IPS-18c (cell line): ENCODE results near the gene ARPC5.
"Not testable (repeated sequence)": the region's sequence is repeated elsewhere in the genome, so short reads cannot be mapped to it uniquely, and the experiment has no call there.

ENCODE experiments used
- H3K4me3 ChIP-seq: 2 replicates; pipeline ENCODE4 v1.7.0; 2013; ENCODE audit warnings: low read depth, mild to moderate bottlenecking, low read length, moderate library complexity; ENCODE audit not compliant: insufficient read depth
- H3K9me3 ChIP-seq: one replicate; pipeline ENCODE4 v1.6.1; 2013; ENCODE audit warnings: mild to moderate bottlenecking, low read length, moderate library complexity; ENCODE audit not compliant: control insufficient read depth, insufficient read depth

ARPC5 gene

DNA sequence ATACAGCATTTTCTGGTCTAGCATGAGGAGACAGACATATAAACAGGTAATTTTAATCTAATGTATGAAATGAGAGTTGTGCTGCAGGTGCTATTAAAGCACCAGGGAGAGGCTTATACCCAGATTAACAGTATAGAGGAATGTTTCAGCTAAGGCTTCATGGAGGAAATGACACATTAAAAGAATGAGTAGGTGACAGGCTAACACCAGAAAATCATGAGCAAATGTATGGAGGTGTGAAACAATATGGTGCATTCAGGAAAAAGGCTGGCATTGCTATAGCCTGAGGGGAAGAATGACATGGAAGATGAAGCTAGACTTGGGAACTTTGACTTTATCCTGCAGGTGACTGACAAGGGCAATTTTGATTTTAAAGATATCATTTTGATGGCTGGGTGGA, 7.0 kb downstream of the ARPC5 start:
- Histone ChIP-seq H3K9me3 (no peaks in the 10 kb centered on the region), H3K4me3 (no peak overlapping the region)

DNA sequence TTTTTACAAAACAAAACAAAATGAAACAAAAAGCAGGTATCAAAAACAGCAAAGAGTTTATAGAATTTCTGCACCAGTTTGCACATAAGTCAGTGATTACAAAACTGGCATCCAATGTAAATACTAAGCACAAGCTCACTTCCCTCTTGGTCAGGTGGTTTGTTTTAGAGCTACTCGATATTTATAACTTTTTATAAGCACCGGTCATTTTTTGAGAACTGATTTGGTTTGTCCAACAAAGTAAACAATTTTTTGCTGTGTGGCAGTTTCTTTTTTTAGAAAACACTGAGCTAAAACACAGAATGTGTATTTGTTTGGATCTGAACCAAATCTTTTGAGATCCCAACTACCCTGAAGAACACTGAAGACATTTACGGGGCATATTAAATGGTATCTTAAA, 9.3 kb downstream of the ARPC5 start:
- not testable (repeated sequence) for H3K4me3 ChIP-seq, H3K9me3 ChIP-seq

DNA sequence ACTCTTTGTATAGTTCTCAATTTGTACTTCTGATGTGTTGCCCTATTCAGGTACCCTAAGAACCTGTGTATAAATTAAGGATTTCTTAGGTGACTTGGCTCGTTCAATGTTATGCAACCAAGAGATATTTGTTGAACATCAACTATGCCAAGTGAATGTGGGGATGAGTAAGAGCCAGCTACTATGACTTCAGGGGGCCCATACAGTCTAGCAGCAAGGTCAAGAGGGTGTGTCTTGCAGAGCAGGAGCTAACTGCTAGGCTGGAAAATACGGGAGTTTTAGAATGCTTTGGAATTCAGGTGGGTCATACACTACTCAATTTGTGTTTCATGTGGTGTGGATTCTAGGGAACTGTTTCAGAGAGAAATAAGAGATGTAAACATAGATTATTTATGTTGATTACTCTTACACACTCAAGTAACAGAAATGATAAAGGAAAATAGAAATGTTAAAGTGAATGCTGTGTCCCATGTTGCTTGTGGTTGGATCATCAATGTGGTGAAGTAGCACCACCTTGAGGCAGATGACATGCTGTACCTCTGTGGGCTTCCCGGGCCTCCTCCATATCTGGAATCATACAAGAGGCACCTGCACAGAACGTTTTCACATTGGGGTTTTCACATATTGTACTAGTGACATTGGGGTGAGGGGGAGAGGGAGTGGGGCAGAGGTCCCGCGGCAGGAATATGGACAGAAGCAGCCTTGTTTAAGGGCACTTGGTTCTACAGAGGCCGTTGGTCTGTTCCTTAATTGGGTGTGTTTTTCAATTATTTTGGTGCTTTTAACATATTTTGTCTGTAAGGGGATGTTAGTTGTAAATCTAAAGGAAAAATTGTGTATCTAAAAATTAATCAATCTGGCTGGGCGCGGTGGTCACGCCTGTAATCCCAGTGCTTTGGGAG, 12.4 kb downstream of the ARPC5 start:
- Histone ChIP-seq H3K9me3 (no peaks in the 10 kb centered on the region), H3K4me3 (no peak overlapping the region)

DNA sequence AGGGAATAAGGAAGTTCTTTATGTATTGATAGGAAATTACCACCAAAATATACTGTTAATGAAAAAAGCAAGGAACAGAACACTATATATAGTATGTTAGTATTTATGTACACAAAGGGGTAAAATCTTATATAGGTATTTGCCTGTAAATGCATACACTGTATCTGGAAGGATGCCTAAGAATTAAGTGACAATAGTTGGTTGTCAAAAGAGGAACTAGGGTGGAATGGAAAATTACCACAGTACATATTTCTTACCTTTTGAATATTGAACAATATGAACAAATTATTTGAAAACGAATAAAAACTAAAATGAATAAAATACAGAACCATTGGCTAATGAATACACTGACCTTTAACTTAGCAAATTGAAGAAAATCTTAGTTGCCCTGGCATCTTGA, 13.6 kb downstream of the ARPC5 start:
- Histone ChIP-seq H3K4me3 (no peak overlapping the region), H3K9me3 (no peaks in the 10 kb centered on the region)

DNA sequence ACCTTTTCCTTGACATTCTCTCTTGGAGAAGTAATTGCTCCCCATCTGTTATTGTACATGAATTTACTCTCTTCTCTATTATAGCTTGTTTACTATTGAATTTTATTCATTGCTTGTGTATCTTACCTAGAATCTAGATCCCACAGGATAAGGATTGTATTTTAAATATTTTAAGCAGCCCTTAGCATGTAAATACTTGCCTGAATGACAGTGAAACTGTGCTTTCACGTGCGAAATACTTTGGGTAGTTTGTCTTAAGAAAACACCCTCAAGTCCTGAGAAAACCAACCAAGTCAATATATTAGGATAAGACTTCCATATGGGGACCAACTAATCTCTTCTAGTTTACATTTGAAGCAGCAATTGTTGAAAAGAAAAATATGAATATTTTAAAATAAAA, 15.3 kb downstream of the ARPC5 start:
- H3K4me3 ChIP-seq = no peak overlapping the region
- H3K9me3 ChIP-seq = no peaks in the 10 kb centered on the region

DNA sequence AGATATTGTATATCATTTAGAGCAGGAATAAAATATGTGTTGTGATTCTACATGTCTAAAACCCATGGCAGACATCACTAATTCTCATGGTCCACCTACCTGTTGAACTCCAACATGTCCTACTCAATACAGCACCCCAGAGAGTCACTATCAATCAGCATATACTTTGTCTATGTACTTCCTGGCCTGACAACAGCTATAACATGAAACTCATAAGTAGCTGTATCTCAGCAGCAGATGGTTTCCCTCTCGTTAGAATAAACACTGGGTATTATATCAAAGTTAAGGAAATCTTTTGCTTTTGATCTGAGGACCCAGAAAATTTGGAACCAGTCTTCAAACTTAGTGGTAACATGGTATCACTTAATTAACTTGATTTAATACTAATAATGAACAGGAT, 15.8 kb downstream of the ARPC5 start:
- H3K4me3 ChIP-seq = no peak overlapping the region
- no peaks in the 10 kb centered on the region for H3K9me3 ChIP-seq

DNA sequence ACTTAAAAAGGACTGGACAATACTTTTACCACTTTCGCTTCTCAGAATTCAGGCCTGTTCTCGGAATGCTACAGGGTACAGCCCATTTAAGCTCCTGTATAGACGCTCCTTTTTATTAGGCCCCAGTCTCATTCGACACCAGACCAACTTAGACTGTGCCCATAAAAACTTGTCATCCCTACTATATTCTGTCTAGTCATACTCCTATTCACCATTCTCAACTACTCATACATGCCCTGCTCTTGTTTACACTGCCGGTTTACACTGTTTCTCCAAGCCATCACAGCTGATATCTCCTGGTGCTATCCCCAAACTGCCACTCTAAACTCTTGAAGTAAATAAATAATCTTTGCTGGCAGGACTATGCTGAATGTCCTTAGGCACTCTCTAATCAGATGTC, 17.4 kb downstream of the ARPC5 start:
- not testable (repeated sequence) for H3K4me3 ChIP-seq, H3K9me3 ChIP-seq

DNA sequence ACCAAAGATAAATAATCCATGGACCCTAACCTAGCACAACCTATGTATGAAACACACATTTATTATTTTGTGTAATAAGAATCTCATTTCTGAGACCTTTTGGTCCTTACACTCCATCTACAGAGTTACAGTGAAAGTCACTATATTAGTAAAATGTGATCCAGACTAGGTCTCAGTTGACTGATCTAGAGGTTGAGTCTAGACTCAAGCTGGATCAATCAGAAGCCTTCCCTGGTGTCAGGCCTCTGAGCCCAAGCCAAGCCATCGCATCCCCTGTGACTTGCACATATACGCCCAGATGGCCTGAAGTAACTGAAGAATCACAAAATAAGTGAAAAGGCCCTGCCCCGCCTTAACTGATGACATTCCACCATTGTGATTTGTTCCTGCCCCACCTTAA, 22.6 kb downstream of the ARPC5 start:
- H3K9me3 ChIP-seq, H3K4me3 ChIP-seq: not testable (repeated sequence)

DNA sequence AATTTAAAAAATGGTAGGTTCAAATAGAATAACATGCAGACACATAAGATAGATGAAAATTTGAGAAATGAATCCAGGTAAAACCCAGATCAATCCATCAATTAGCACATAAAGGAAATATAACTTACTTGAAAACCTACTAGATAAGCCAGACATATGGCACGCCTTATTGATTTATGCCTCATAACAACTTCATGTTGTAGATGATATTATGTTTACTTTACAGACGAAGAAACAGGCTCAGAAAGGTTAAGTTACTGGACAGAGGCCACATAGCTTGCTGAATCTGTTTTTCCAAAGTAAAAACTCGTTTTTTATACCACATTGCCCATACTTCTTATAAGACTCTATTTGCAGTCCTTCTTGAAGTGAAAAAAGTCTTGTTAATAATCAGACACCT, 23.2 kb downstream of the ARPC5 start:
- Histone ChIP-seq H3K4me3 (no peak overlapping the region), H3K9me3 (no peaks in the 10 kb centered on the region)

DNA sequence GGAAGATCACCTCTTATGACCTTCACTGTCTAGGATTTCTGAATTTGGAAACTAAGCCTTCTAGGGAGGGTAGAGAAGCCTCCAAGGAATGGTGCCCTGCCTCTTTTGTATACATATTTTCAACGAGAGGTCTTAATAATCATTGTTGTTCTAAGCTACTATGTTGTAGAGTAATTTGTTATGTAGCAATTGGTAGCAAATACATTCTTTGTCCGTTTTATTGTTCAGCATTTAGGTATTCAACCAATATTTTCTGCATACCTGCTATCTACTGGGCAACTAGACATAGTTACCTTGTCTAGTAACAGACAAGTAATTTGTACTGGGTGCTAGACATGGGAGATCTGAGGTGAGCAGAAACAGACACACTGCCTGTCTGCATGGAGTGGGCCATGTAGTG, 24.6 kb downstream of the ARPC5 start:
- Histone ChIP-seq H3K9me3 (no peaks in the 10 kb centered on the region), H3K4me3 (no peak overlapping the region)

DNA sequence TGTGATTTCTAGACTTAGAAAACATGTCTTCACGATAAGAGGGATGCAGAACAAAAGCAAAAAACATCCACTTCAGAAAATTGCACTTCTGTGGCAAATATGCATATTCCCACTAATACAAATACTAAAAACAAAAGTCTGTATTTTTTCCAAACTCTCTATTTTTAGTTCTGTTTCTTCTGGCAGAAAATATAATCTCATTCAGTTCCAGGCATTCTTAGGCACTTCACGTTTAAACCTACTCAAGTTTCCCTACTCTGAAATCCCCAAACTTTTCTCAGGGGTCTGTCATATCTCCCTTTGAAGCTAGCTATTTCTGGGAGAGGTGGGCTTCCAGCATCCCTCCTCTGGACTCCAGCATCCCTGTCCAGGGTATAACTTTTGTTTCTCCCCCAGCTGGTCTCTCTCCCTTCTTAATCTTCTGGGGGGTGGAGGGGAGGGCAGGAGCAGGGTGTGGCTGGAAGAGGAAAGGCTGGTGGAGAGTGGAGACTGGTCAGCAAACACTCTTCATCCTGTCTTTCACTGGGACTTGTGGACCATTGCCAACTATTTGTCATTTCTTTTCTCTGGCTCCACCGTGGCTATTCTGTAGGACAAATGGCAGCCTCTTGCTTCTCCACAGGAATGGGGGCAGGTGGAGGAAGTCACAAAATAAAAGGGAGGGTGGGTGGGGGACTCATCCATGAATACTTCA, 25.7 kb downstream of the ARPC5 start:
- no peak overlapping the region for H3K4me3 ChIP-seq

DNA sequence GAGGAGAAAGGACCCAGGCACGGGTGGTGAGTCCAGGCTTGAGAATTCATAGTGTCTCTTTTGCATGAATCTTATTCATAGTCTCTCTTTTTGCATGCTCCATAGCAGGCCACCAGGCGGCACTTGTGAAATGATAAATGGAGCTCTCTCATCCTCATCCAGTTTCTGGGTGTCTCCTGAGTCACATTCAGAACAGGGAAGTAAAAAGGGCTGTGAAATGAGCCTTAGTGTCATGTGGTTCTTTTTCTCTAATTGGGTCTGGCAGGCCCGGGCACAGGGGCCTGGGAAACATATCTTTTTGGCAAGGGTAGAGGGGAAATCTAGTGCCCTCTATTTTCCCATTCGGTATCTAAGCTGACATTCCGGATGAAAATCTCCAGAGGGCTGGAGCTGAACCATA, 26.3 kb downstream of the ARPC5 start:
- no peak overlapping the region for H3K4me3 ChIP-seq
- H3K9me3 ChIP-seq = no peaks in the 10 kb centered on the region

More for the DNA sequence above, 25.7 kb downstream of the ARPC5 start:
- no peaks in the 10 kb centered on the region for H3K9me3 ChIP-seq

DNA sequence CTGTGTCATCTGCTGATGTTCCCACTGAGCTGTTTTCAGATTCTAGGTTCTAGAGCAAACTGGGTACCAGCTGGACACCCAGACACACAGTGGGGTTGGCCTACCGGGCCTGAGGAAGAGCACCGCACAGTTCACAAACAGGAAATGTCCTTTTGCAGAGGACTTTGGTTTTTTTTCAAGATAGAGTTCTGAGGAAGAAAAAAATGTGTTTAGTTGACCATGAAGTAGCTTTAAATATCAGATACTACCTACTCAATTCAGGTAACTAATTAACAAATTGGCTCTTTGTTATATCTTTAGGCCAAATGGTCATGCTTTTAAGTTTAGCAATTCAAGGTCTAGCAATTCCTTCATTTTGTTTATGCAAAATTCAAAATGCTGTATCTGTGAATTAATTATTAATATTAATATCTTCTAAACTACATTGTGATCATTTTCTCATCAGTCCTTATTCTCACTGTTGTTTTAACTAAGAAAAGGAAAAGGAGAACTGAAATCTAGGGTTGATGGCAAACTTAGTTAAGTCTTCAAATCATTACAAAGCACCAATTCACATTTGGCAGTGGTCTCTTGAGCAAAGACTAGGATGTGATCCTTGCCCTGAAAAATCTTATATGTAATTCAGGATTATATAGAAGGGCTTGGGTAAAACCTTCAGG, 28.1 kb downstream of the ARPC5 start:
- Histone ChIP-seq H3K9me3 (peaks cover under 1% of the 10 kb centered on the region), H3K4me3 (no peak overlapping the region)

DNA sequence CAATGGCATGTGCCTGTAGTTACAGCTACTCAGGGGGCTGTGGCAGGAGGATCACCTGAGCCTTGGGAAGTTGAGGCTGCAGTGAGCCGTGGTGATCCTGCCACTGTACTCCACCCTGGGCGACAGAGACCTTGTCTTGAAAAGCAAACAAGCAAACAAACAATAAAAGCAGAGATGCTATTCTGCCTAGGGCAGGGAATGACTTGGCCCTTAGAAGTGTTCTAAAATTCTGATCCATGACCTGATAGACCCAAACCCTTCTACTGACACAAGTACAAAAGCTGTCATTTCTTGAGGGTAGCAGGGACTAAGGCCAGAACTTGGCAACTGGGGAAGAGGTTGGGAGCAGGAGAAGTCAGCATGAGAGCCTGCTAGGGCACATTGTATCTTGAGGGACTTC, 29.7 kb downstream of the ARPC5 start:
- Histone ChIP-seq H3K4me3 (no peak overlapping the region), H3K9me3 (peaks cover 2% of the 10 kb centered on the region)

DNA sequence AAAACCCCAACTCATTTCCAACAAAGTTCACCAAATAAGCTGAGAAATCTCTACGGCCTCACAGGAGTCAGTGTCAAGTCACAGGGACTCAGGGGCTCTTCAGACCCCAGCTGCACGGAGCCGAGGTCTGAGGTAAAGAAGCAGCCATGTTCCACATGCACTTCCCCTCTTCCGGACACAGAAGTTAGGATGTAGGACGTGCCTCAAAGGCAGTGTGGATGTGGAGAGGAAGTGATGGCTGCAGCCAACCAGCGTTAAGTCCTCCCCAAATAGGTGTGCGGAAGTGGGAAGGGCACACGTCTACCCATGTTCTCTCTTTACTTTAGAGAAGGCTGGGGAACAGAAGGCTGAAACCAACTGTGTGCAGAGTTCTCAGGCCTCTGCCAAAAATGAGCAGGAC, 30.8 kb downstream of the ARPC5 start:
- Histone ChIP-seq H3K9me3 (peaks cover 2% of the 10 kb centered on the region), H3K4me3 (no peak overlapping the region)

DNA sequence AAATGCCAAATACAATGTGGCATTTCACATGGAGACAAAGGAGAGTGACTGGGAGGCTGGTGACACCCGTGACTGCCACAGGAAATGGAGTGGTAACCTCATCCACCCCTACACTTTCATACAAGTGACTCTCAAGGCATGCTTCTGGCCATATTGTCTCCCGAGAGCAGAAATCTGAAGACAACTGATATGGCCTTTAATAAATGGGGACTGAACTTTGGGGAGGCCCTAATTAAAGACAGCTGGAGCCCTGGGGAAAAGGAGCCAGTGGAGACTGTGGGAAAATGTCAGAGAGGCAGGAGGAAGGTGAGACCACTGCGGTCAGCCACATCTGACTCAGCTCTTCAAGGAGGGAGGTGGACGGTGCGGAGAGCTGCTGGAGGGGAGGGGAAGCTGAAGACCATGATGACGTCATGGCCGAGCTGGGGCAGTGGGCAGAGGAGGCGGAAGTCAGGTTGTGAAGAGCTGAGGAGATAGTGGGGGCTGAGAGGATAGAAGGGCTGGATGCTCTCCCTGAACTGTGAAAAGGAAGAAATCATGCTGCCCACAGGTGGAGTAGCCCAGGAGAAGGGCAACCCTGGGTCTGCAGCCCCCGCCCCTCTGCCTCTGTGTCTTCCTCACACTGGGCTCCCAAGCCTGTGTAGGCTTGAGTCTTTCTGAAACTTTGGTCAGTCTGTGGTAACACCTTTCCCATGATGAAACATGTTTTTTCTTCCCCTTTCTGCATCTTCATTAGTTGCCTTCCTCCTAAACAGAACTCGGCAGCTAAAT, 31.4 kb downstream of the ARPC5 start:
- H3K9me3 ChIP-seq = peaks cover 2% of the 10 kb centered on the region

DNA sequence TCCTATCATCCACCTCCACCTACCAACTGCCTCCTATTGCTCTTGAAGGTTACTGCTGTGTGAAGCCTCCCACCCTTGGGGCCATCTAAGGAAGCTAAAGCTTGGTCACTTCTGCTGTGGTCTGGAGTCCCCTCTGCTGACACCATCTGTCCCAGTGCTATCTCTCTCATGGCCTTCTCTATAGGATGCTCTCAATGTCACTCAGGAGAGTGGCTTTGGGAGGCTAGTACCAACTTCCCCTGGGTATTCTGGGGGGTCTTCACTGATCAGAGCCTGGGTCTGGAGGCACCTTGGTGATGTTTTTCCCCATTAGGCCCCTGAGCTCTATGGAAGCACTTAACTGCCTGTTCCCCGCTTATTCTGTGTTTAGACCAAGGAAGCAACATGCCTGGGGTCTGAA, 33.1 kb downstream of the ARPC5 start:
- Histone ChIP-seq H3K9me3 (peaks cover 2% of the 10 kb centered on the region), H3K4me3 (no peak overlapping the region)

More for the DNA sequence above, 31.4 kb downstream of the ARPC5 start:
- H3K4me3 ChIP-seq = no peak overlapping the region
